SIG-M5 treated with dmso at 0.1 percent for 504 hours (cell line): ENCODE data around the gene GDF2.

Source experiments
- DNase-seq: peaks from one replicate; lab custom pipeline; 2025; ENCODE audit not compliant: unreplicated experiment; lab: John Stamatoyannopoulos, UW

GDF2 gene

DNA sequence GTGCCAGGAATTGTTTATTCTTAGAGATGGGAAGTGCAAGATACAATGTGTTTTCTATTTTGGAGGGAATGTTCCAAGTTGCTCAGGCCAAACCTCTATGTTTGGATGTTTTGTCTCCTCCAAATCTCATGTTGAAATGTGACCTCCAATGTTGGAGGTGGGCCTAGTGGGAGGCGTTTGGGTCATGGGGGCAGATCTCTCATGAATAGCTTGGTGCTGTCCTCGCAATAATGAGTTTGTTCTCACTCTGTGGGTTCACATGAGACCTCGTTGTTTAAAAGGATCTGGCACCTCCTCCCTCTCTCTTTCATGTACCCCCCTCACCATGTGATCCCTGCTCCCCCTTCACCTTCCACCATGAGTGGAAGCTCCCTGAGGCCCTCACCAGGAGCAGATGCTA, 30.6 kb upstream of the GDF2 start:
- no peak for DNase-seq

DNA sequence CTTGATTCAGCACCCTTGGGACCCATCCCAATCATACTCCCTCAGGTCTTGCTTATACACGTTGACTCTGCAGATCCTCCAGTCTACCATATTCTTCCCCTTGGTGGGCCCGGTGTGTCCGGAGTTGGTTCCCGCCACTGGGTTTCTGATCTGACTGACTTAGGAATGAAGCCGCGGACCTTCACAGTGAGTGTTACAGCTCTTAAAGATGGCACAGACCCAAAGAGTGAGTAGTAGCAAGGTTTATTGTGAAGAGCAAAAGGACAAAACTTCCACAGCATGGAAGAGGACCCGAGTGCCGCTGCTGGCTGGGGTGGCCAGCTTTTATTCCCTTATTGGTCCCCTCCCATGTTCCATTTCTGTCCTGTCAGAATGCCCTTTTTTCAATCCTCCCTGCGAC, 28.2 kb upstream of the GDF2 start:
- DNase-seq: no peak

DNA sequence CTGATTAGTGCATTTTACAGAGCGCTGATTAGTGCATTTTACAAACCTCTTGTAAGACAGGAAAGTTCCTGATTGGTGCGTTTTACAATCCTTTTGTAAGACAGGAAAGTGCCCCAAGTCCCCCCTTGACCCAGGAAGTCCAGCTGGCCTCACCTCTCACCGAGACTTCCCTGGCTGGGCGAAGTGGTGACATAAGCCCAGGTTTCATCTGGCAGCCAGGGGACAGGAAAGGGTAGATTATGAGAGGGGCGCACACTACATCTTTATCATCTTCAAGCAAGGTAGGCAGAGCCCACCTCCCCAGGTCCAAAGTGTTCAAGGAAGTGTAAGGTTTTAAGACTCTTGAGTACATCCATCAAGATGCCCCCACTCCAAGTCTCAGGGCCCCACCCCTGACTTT, 27.8 kb upstream of the GDF2 start:
- DNase-seq: no peak

DNA sequence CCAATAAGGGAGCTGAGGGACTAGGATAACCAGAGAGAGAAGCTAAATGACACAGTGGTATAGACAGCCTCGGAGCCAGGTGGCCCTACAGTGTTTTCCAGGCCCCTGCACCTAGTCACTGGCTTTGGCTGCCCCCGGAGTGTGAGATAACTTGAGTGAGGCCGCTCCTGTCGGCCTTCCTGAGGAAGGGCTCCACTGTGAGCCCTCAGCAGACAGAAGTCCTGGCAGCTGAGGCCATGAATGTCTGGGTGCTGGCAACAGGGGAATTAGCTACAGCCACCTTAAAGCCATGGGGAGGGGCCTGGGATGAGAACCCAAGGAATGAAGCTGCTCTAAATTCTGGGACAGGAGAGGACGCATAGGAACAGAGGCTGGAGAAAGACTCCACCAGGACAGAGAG, 26.8 kb upstream of the GDF2 start:
- DNase-seq: no peak

DNA sequence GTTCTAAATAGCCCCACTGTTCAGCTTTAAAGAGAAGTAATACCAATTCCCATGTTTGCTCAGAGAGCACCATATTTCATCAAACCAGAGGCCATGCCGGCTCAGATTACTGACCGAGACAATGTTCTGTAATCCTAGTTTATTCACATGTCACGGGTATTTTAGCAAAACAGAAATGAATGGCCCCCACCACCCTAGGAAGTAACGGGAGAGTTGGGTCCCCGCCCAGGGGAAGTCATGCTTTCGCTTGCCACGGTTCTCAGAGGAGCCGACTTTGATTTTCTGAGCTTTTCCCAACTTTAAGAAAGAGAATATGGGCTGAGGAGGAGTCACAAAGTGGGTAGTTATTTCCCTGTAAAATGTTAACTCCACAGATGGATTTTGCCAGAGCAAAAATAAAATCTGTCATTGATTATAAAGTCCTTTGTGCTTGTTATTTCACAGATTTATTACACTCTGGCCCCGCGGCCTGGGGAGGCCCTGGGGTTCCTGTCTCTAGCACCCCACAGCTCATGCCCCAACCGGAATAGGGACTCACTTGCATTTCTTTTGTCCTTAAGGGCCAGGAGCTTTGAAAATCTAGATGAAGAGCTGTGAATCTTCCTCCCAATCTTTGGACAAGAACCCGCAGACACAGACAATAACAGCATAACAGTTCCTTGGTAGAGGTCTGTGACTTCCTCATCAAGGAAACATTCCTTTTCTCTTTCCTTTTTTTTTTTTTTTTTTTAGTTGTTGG, 25.9 kb upstream of the GDF2 start:
- DNase-seq: no peak

DNA sequence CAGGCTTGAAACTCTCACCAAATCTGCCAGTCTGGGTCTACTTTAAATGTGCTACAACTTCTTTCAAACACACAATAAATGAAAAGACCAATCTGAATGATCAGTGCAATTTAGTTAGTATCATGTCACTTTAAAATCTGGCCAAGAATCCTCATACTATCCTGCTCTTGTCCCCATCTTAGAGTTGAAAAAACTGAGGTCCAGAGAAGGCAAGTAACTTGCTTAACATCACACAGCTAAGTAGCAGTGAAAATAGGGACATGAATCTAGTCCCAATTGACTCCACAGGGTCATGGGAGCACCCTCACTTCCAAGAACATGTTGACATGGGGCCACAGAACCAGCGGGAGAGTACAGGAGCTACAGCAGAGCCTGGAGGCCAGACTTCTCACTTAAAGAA, 25.3 kb upstream of the GDF2 start:
- DNase-seq: no peak

DNA sequence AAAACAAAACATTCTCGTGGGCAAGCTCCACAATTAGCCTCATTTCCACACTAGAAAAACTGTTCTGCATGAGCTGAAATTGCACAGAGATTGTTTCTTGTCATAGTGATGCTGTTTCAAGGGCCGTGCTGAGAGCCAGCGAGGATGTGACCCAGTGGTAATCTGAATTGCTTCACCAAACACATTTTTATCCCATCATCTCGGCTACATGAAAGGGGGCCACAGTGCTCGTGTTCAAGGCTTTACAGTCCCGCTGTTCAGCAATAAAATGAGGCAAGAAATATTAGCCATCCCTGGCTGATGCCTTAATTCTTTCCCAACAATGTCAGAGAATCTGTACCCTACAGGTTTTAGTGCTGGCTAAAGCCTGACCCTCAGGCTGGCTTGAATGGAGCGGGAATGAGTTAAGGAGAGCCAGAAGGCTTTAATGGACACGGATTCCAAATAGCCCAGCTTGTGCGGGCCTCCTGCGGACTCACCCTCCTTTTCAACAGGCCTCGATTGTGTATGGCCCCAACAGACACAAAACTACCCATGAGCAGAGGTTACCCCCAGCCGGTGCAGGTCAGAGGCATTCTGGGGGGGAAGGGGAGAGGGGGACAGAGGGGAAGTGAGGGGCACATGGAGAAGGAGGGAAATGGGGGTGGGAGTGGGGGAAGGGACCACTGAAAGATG, 24.3 kb upstream of the GDF2 start:
- no peak for DNase-seq

DNA sequence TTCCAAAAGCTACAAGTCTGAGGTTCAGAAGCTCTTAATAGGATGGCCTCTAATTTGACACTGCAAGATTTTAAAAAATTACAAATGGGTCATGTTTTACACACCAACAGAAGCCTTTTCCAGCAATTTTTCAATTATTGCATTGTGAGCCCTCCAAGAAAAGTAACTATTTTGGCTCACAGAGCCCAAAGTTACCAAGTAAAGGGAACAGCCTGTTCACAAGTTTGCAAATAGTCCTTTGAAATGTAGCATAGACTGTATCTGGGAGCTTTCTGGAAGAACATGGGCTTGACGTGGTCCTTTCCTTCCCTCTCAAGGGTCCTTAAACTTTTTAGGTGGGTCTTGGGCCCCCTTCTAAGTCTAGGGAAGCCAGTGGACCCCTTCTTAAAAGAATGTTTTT, 23.5 kb upstream of the GDF2 start:
- no peak for DNase-seq

DNA sequence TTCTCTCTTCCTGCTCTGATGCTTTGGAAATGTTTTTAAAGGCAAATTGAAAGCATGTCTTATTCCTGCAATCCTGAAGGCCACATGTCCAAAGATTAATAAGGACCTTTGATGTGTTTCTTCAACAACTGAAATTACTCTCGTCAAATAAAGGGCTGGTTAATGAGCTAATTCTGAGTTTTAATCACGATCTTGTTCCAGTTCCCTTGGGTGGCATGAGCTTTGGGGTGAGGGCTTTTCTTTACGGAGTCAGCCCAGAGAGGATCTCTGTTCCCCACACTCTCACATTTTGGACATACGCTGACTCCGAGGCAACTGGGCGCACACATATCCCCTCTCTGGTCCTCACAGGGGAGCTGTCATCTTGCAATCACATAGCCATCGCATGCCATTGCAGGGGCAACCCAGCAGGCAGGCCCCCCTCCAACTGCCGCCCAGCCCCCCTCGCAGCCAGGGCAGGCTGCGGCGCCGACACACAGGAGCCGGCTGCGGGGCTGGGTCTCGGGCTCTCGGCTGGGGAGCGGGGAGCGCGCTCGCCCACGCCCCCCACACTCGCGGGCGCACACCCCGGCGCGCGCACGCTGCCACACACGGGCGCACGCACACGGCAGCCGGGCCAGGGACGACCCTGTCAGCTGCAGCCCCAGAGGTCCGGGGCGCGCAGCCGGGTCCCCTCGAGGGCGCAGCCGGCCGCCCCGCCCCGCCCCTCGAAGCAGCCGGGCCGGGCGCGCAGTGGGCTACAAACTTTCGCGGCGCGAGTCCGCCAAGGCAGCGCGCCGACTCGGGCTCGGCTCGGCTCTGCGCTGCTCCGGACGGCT, 22.4 kb upstream of the GDF2 start, which contains the start of gene GDF10:
Gene GDF10 (plus strand): TSS at position 587 of the 818 bp plus-strand sequence. CDS start 455 bp downstream, outside the sequence.
- DNase-seq: no peak

DNA sequence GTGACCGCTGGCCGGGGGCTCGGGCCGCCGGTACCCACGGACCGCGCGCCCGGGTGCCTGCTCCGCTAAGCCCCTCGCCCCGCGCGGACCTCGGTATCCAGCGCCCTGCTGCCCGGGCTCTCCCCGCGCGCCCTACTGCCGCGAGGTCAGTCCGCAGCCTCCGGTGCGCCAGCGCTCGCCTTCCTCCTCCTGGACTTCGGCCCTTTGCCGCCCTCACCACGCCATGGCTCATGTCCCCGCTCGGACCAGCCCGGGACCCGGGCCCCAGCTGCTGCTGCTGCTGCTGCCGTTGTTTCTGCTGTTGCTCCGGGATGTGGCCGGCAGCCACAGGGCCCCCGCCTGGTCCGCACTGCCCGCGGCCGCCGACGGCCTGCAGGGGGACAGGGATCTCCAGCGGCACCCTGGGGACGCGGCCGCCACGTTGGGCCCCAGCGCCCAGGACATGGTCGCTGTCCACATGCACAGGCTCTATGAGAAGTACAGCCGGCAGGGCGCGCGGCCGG, 21.8 kb upstream of the GDF2 start:
- no peak for DNase-seq

DNA sequence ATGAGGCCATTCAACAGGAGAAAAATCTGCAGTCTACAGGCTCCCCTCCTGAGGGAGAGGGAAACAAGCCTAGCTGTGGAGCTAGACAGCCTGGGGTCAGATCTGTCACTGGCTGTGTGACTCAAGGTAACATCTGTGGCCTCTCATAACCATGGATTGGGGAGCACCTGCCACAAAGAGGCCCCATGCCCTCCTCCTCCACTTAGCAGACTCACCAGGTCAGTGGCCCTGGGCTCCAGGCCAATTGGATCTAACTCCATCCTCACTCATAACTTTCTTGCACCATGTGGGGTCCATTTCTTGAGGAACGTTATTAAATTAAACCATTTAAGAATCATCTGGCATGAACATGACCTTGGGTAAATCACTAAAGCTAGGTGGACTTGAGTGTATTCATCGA, 20.4 kb upstream of the GDF2 start:
- no peak for DNase-seq

DNA sequence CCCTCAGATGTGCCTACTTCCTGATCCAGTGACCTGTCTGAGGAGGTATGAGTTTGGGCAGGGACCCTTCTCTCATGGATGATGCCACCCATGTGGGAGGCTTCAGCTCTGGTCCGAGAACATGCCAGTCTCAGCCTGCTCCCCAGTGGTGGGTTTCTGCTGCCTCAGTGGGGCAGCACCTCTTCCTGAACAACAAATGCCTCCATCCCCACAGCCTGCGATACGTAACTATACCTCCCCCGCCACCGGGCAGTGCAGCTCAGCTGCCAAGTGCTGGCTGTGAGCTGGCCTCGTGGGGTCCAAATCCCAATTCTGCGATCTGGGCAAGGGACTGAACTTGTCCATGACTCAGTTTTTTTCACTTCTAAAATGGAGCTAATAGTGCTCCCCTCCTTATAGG, 19.1 kb upstream of the GDF2 start:
- DNase-seq: no peak

DNA sequence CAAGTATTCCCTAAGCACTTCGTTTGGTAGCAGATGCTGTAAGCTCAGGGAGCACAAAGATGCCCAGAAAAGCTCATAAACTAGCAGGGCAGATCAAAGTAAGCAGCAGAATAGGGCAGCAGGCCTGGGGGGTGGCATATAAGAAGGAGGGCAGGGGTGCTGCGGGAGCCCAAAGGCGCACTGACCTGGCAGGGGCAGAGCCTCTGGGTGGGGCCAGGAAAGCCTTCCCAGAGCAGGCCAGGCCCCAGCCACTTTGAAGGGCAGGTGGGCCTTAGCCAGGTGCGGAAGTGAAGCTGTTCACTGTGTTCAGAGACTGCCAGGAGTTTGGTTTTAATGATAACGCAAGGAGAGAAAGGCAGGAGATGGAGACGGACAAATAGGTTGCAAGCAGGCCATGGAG, 18.4 kb upstream of the GDF2 start:
- no peak for DNase-seq

DNA sequence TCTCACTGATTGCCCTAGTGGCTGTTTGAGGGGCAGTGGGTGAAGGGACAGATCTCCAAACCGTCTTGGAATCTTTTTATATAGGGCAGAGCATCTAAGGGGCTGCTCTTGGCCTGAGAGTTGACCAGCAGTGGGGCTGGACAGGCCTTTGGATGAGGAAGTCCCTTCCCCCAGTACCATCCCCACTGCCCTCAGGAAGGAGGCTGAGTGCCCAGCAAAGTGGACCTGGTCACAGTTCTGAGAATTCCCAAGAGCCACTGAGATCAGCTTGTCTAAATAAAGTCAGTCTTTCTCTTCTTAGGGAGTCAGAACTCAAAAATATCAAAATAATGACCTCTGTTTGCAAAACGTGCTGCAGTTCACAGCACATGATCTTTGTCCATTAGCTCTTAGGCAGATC, 16.7 kb upstream of the GDF2 start:
- no peak for DNase-seq

DNA sequence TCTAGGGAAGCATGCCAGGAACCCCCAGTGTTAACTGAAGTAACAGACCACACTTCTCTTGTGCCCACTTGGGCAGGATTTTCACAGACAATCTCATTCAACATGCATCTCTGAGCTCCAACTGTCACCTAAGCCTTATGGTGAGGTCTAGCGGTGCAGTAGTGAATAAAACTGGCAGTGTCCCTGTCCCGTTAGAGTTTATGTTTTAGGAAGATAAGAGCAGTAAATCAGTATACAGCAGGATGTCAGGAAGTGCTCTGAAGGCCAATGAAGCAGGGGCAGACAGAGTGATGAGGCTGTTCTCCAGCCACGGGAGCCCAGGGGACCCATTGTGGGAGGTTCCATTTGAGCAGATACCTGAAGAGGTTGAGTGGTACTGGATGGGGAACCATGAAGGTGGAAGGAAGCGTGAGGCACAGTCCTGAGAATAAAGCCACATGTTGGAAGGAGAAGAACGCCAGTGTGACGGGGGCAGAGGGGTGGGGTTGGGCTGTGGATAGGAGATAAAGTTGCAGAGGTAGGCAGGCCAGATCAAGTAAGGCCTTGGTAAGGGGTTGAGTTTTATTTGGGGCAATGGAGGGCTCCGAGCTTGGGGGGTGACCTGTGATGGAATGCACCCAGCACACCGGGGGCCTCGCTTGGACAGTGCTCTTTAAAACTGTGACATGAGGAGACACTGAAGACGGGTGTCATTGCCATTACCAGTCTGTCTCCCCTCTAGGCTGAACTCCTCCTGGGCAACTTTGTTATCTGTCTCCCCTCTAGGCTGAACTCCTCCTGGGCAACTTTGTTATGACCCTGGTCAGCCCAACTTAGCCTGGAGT, 15.7 kb upstream of the GDF2 start:
- no peak for DNase-seq

DNA sequence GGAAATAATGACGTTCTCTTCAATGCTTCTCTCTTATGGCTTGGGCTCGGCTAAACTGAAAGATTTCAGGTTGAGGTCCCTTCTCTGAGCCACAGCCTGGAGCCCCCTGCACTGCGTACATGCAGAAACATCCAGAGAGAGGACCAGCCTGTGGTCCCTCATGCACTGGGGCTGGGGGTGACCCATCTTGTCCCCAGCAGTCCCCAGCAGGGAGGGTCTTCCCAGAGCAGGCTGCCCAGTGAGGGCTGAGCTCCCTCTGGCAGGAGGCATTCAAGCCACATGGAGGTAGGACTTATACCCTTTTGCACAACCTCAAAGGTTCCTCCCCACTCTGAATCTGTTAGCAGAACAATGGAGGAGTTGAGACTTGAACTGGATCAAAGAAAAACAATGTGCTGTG, 14.9 kb upstream of the GDF2 start:
- no peak for DNase-seq

DNA sequence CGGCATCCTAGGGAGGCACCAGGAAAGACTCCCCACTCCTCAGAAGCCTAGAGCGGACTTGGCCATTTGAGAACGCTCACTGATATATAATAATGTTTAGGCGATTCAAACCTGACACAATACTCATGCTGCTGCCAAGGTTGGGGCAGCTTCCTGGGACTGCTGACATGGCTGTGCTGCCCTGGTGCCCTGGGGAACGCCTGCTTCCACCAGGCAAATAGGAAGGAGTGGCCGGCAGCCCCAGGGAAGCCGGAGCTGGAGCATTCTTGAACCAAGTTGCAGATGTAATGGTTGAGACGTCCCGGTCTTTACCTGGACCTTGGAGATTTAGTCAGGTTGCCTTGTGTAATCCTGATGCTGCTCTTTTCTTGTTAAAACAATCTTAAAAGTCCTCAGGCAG, 13.5 kb upstream of the GDF2 start:
- DNase-seq: no peak

DNA sequence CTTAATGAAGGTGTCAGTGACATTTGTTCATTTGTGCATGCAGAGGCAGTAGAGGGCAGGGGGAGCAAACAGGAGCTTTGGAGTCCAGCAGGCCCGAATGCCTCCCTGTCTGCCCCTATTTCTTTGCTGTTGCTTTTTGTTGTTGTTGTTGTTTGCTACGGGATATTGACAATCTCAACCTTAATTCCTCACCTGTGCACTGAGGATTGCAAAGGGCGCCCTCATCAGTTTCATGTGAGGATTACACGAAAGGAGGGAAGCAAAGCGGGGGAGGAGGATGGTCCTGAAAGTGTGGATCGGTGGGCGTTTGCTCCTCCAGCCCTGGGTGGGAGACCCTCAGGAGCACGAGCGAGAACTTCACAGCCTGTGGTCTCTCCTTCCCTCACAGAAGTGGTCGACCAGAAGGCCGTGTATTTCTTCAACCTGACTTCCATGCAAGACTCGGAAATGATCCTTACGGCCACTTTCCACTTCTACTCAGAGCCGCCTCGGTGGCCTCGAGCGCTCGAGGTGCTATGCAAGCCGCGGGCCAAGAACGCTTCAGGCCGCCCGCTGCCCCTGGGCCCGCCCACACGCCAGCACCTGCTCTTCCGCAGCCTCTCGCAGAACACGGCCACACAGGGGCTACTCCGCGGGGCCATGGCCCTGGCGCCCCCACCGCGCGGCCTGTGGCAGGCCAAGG, 12.7 kb upstream of the GDF2 start:
- DNase-seq: no peak

DNA sequence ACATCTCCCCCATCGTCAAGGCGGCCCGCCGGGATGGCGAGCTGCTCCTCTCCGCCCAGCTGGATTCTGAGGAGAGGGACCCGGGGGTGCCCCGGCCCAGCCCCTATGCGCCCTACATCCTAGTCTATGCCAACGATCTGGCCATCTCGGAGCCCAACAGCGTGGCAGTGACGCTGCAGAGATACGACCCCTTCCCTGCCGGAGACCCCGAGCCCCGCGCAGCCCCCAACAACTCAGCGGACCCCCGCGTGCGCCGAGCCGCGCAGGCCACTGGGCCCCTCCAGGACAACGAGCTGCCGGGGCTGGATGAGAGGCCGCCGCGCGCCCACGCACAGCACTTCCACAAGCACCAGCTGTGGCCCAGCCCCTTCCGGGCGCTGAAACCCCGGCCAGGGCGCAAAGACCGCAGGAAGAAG, 12.2 kb upstream of the GDF2 start:
- DNase-seq: no peak

DNA sequence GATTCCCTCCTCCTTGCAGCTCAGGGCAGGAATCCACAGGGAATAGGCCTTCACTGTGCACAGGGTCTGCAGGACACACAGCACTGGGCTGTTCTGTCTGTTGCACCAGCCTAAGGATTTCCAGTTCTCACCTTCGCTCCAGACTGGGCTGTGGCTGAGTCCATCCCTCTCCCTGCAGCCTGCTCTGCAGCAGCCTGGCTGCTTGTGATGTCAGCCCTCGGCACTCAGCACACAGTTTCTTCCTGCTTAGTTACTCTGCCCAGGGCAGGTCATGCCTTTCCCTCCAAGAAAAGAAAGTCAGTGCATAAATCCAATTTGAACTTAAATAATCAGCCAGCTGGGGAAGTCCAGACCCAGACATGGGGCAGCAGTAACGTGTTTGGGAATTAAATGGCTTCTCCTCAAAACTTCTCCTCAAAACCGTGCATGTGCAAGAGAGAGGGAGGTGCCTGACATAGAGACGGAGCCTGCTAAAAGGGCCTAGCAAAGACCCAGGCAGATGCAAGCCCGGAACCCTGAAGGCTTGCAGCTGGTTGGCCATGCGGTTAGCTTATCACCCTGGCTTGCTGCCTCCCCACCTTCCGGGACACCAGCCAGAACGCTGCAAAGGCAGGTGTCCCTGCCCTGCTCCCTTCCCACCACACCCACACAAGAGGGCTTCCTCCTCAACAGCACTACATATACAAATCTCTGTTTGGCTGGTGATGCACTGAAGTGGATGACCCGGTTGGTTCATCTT, 10.9 kb upstream of the GDF2 start:
- DNase-seq: no peak
